GM21390 (cell line): ENCODE measurements around the gene CDK5.
"Not testable (repeated sequence)": the region's sequence is repeated elsewhere in the genome, so short reads cannot be mapped to it uniquely, and the experiment has no call there.

Experiments
- ATAC-seq: cut with Tn5 transposase; IDR thresholded peaks from one replicate; pipeline ENCODE4 v1.9.1; 2021; ENCODE audit not compliant: unreplicated experiment

Gene CDK5

DNA sequence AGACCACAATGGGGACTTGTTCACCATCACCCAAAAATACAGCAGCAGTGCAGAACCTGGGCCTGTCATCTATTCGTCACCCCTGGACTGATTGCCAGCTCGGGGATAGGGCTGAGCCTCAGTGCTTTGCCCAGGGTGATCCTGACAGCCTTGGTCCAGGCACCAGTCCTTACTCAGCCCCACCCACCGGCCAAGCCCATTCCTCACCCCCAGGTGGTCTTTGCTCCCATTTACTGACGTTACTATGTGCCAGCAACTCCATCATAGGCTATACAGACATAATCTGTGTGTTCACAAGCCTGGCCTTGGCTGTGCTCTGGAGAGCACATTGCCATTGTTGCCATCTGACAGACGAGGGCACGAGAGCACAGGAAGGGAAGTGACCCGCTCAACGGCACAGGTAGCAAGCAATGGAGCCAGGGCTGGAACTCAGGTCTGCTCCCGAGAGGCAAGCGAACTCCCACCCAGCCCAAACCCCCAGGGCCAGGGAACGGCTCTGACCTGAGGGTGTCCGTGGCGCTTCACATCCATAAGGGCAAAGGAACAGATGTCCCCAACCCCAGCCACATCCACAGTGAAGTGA is 40.2 kb downstream of the CDK5 start:
- ATAC-seq: no peak

DNA sequence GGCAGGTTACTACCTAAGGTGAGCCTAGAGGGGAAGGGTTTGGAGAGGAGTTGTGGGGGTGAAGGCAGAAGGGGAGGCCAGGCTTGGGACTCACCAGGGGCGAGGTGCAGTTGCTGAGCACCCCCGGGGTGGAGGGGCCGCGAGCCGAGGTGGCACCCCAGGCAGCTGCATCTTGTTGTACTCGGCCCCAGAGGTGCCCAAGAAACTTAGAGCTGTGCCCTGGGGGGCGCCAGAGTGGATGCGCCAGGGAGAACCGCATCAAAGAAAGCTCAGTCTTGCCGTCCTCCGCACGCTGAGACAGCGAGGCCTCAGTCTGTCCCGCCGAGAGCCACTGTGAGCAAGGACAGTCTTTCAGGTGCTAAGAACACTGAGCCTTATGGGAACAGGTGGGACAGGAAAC is 40.8 kb downstream of the CDK5 start:
- ATAC-seq: no peak

DNA sequence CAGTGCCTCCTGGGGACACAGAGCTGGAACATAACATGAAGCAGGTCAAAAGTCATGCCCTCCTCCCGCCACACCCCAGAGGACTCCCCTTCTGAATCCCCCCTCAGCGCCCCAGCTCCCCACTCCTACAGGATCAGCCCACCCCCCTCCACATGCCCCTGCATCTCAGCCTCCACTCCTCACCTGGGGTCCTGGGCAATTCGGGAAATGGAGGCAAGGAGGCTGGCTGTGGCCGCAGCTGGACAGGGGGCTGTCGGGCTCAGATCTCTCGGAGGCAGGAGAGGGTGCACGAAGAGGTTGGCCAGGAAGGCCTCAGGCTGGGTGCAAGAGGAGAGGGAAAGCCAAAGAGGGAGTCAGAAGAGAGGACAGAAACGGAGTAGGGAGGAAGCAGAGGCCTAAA is 41.2 kb downstream of the CDK5 start:
- no peak for ATAC-seq

DNA sequence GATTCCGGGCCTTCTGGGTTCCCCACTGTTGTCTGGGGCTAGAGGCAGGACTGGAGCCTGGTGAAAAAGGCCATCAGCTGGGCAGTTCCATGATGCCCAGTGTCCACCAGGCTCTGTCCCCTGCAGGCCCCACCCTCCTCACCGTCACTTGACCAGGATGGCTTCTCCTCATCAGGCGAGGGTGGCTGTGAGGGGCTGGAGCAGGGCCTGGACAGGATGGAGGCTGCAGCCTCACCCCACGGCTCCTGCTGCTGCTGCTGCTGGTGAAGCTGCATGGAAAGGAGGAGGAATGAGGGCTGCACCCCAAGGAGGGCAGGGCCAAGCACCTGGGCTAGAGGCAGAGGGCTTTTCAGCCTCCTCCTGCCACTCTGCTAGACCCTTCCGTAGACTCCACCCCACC is 41.7 kb downstream of the CDK5 start:
- no peak for ATAC-seq

DNA sequence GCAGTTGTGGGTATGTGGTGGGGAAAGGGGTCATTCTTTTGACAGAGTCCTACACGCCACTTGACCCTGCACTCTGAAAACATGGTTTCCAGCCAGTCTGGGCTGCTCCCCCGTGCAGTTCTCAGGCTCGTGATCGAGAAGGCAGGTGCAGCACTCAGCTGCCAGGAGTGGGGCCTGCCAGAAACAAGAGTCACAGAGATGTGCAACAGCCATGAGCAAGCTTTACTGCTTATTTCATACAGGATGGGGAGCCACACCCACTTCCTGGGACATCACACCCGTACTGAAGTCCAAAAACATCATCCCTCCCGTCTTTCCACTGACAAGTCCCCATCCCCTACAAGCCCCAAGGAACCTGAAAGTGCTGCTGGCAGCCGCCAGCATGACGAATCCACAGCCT is 42.7 kb downstream of the CDK5 start:
- no peak for ATAC-seq

DNA sequence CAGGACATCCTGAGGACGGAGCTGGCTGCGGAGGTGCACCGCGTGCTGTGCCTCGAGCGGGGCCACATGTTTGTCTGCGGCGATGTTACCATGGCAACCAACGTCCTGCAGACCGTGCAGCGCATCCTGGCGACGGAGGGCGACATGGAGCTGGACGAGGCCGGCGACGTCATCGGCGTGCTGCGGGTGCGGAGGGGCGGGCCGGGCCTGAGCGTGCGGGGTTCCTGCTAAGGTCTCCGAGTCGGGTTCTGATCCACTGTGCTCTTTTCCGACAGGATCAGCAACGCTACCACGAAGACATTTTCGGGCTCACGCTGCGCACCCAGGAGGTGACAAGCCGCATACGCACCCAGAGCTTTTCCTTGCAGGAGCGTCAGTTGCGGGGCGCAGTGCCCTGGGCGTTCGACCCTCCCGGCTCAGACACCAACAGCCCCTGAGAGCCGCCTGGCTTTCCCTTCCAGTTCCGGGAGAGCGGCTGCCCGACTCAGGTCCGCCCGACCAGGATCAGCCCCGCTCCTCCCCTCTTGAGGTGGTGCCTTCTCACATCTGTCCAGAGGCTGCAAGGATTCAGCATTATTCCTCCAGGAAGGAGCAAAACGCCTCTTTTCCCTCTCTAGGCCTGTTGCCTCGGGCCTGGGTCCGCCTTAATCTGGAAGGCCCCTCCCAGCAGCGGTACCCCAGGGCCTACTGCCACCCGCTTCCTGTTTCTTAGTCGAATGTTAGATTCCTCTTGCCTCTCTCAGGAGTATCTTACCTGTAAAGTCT is 43.8 kb downstream of the CDK5 start:
- peak; percentile 41 for ATAC-seq

DNA sequence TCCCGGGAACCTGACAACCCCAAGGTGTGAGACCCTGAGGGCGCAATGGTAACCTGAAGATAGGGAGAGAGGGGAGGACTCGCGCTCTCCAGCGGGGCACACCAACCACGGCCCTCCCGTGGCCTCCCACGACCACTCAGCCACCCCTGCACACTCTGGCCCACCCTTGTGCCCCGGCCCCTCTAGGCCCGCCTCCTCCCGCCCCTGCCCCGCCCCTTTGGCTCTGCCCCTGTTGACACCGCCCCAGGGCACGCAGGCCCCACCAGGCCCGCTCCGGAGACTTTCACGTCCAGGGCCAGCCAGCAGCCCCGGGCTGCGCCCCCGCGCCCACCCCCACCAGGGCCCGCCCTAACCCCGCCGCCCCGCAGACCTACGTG is 44.4 kb downstream of the CDK5 start:
- ATAC-seq: peak; percentile 4

DNA sequence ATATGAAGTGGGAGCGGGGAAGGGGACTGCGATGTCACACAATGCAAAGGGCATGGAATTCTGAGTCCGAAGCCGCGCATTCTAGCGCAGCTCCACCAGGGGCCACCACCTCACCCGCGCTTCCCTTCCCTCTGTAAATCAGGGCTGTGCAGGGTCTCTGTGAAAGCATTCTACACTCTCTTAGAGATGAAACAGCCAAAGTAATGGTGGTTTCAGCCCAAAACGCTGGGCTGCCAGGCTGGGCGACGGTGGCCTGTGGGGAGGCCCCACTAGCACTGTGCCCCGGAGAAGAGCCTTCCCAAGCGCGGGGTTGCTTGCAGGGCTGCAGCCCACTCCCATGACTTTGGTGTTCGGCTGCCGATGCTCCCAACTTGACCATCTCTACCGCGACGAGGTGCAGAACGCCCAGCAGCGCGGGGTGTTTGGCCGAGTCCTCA is 44.8 kb downstream of the CDK5 start:
- no peak for ATAC-seq

DNA sequence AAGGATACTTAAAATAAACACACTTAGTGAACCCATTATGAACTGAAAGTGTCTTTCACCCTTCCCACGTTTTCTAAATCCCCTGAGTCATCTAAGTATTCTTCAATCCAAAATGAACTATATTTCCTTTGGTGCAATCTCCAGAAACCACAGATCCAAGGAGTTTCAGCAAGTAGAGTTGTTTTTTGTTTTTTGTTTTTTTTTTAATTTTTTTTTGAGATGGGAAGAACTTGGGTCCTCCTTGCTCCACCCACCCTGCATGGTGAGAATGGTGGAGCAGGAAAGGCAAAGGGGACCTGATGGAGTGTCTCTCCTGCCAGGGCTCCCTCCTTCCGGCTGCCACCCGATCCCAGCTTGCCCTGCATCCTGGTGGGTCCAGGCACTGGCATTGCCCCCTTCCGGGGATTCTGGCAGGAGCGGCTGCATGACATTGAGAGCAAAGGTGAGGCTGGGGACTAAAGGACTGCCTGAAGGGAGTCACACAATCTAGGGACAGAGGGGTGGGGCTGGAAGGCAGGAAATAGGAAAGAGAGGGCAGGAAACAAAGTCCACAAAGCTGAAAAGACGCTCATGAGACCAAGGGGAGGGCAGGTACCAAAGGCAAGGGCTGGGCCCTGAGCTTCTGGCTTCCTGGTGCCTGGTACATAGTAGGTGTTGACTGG is 45.5 kb downstream of the CDK5 start:
- no peak for ATAC-seq

DNA sequence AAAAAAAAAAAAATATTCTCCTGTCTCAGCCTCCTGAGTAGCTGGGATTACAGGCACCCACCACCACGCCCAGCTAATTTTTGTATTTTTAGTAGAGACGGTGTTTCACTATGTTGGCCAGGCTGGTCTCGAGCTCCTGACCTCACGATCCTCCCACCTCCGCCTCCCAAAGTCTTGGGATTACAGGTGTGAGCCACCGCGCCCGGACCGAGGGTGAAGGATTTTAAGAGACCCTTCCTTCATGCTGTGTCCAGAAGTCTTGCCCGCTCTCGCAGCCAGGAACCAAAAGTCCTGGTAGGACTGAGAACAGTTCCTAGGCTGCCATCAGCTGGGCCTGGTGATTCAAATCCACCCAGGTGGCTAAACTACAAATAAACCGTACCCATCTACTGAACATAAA is 46.1 kb downstream of the CDK5 start:
- ATAC-seq: not testable (repeated sequence)

DNA sequence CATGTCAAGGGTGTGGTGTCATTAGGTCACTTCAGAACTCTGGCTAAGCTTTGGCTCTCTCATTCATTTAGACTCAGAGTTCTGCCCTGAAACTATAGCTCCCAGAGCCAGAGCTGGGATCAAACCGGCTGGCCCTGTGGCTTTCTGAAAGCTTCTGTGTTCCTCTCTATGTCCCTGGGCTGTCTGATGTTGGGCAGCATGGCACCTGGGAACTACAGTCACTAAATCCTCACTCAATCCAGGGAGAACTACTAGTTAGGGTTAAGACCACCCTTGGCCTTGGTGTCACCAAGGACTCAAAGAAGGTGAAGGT is 46.6 kb downstream of the CDK5 start:
- no peak for ATAC-seq

DNA sequence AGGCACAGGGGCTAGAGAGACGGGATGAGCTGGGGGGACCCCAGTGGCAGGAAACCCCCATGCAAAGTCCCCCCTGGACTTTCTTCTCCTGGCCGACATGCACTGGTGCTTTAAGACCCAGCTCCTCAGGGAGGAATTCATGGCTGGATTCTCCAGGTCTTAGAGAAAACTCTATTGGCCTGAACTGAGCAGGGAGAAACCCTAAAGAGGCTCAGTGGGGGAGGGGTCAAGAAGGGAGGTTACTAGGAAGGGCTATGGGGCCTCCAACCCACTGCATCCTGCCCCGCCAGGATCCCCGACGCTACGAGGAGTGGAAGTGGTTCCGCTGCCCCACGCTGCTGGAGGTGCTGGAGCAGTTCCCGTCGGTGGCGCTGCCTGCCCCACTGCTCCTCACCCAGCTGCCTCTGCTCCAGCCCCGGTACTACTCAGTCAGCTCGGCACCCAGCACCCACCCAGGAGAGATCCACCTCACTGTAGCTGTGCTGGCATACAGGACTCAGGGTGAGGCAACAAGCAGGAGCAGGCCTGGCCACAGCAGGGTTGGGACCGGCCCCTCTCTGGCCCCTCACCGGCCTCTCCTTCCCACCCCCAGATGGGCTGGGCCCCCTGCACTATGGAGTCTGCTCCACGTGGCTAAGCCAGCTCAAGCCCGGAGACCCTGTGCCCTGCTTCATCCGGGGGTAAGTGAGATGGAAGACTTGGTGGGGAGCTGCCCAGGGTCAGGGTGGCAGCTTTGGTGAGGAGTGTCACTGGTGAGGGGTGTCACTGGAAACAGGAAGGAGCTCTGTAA is 47.2 kb downstream of the CDK5 start:
- ATAC-seq: no peak

DNA sequence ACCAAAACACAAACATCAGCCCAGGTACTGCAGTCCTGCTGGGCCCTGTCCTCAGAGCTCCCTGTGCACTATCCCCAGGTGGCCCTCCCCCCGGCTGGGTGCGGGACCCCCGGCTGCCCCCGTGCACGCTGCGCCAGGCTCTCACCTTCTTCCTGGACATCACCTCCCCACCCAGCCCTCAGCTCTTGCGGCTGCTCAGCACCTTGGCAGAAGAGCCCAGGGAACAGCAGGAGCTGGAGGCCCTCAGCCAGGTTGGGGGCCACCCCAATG is 47.7 kb downstream of the CDK5 start:
- ATAC-seq: no peak

DNA sequence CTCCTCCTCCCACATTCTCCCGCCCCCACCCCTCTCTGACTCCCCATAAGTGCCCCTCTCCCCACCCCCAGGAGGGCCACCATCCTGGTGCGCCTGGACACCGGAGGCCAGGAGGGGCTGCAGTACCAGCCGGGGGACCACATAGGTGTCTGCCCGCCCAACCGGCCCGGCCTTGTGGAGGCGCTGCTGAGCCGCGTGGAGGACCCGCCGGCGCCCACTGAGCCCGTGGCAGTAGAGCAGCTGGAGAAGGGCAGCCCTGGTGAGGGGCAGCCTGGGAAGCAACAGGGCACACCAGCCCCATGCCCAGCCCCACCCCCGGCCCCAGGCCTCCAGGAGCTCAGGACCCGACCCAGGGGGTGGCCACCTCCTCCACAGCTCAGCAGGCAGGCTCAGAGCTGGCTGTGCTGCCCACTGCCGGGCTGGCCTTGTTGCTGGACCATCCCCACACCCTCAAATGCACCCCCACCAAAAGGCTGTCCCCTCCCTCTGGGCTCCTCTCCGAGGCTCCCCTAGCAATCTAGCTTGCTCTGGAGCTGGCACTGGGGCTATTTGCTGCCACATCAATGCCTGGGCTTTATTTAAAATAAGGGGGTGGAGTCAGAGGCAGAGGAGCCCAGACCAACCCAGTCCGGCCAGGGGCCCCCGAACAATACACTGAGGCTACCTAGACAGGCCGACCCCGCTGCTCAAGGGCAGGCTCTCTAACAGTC is 48.2 kb downstream of the CDK5 start:
- no peak for ATAC-seq

DNA sequence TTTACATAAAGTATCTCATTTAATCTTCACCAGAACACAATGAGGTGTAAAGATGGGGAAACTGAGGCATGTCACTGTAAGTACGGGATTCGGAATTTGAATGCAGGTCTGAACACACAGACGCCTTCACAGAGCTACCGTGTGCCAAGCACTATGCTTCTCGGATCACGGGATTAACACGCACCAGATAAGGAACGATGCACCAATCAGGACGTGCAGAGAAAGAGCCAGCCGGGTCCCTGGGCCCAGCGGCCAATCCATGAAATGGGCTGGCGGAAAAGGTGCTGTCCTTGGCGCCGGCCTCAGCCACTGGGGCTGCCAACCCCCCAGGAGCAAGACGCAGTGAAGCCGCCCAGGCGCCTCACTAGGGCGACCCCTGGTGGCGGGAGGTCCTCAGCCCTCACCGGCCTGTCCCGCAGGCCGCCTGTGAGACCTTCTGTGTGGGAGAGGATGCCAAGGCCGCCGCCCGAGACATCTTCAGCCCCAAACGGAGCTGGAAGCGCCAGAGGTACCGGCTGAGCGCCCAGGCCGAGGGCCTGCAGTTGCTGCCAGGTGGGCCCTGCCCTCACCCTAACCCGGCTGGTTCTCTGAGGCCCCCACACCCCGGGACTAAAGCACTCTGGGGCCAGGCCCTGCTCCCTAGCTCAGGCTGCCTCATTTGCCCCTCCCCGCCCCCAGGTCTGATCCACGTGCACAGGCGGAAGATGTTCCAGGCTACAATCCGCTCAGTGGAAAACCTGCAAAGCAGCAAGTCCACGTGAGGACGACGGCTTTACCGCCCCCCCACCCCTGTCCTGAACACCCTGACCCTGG is 49.0 kb downstream of the CDK5 start:
- no peak for ATAC-seq

DNA sequence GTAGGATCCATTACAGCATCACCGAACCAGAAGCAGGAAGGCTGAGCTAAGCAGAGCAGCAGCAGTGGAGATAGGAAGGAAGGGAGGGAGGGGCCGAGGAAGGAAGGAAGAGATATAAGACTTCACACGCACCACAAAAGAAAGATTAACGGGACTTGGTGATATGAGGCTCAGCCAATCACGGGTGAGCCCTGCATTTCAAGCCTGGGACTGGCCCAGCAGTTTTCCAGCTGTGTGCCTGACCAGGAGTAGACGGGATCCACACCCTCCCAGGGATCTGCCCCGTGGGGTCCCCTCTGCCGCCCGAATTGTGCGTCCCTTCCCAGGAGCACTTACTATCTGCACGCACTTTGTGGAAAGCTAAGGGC is 49.6 kb downstream of the CDK5 start:
- ATAC-seq: no peak

DNA sequence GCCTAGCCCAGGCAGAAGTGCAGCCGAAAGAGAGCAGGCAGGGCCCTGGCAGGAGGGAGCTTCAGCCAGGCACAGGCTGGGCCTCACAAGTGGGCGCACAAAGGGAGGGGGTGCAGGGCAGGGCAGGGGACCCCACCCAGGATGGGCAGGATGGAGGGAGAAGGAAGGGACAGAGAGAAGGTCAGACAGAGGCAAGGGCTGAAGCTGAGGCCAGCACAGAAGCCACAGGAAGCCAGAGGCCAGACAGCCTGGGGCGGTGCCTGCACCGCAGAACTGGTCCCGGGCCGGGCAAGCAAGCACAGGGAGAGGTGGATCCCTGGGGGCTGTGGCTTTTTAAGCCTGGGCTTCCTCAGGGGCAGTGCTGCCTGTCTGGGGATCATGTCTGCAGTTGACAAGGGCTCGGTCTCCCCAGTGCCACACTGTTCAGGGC is 50.2 kb downstream of the CDK5 start:
- no peak for ATAC-seq

DNA sequence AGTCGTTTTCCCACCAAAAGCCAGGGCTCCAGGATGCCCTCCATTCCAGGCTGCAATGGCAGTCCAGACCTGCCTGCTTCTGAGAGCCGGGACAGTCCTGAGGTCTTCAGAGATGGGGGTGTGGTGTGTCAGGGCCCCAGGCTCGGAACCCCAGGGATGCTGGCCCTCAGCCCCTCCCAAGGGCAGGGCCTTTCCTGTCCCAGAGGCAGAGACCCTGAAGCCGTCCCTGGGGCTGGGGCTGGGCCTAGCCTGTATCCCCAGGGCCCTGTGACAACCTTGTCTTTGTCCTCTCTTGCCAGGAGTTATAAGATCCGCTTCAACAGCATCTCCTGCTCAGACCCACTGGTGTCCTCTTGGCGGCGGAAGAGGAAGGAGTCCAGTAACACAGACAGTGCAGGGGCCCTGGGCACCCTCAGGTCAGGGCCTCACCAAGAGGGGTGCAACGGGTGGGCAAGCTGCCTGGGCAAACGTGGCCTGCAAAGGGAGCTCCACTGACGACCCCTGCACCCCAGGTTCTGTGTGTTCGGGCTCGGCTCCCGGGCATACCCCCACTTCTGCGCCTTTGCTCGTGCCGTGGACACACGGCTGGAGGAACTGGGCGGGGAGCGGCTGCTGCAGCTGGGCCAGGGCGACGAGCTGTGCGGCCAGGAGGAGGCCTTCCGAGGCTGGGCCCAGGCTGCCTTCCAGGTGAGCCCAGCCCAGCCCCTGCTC is 51.0 kb downstream of the CDK5 start:
- no peak for ATAC-seq

DNA sequence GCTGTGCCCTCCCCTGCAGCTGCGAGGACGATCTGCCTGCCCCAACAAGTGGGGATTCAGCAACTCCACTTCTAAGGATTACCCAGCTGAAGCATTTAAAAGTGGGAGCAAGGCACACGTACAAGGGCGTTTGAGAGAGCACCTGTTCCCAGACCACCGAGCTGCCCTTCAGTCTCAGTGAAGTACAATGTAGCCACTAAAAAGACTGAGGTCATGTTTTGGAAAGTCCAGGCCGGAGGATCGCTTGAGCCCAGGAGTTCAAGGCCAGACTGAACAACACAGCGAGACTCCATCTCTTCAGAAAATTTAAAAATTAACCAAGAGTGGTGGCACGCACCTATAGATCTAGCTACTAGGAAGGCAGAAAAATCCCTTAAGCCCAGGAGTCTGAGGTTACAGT is 52.1 kb downstream of the CDK5 start:
- ATAC-seq: no peak
